GM12878 (cell line): ENCODE results near the gene HMGCLL1. TPM values are rescaled to one million over a fixed set of nuclear protein-coding genes. Genes with fewer than 3 reads are reported as not detected.

Source experiments
- ATAC-seq: fragments of 200-7000 bp; cut with Tn5 transposase; 3 replicates; pipeline ENCODE4 v1.9.1; 2020; ENCODE audit warnings: mild to moderate bottlenecking, moderate library complexity
- BruUV-seq: library from RNA; stranded (reverse); fragments of 400-500 nt; replicated peaks from 2 replicates; lab custom pipeline; 2021; lab: Mats Ljungman, UMichigan
- CTCF ChIA-PET: fragments of 300-600 bp; sonication (Branson Sonifier 250); formaldehyde crosslinking; extraction: SDS; loops from one replicate; lab custom pipeline; 2021; ENCODE audit warnings: inconsistent platforms; lab: Yijun Ruan, JAX
- POLR2A ChIA-PET: fragments of 350-600 bp; formaldehyde crosslinking; extraction: SDS; loops from one replicate; lab custom pipeline; 2021; ENCODE audit warnings: inconsistent platforms; lab: Charles Lee
- RAD21 ChIA-PET: fragments of 300-600 bp; sonication (Branson Sonifier 250); formaldehyde crosslinking; loops from one replicate; lab custom pipeline; 2023; ENCODE audit warnings: antibody characterized with exemption; ENCODE audit not compliant: unreplicated experiment; lab: Charles Lee
- SMC1A ChIA-PET: fragments of 300-600 bp; sonication (Branson Sonifier 250); formaldehyde crosslinking; loops from one replicate; lab custom pipeline; 2023; ENCODE audit not compliant: unreplicated experiment, uncharacterized antibody; lab: Charles Lee
- DNase-seq: peaks from one replicate; pipeline ENCODE4 v3.0.0-alpha.2; 2011; ENCODE audit warnings: low read depth, low spot score
- FAIRE-seq: peaks from 3 replicates; lab custom pipeline; 2011; peaks lifted over from hg19 to GRCh38; lab: Jason Lieb, UNC
- H2AFZ ChIP-seq: 2 replicates; pipeline ENCODE4 v1.6.0; 2011; ENCODE audit warnings: low read depth, low read length, control low read depth; ENCODE audit not compliant: control insufficient read depth
- H3K27ac ChIP-seq: 2 replicates; pipeline ENCODE4 v1.5.1; 2011; ENCODE audit warnings: control low read depth; ENCODE audit not compliant: control insufficient read depth, insufficient read depth
- H3K27me3 ChIP-seq, 2 experiments: replicated peaks in 1 of 2; 2 replicates each; pipeline versions ENCODE4 v1.6.0 to v1.6.1; 2011; ENCODE audit warnings: low read length in 1 of 2; ENCODE audit not compliant: control insufficient read depth in 2 of 2, insufficient read depth in 2 of 2
- H3K36me3 ChIP-seq, 2 experiments: 2 replicates each; pipeline ENCODE4 v1.5.1; 2011; ENCODE audit warnings: low read length in 1 of 2; ENCODE audit not compliant: control insufficient read depth in 2 of 2, insufficient read depth in 2 of 2
- H3K4me1 ChIP-seq: 2 replicates; pipeline ENCODE4 v1.6.1; 2011; ENCODE audit warnings: mild to moderate bottlenecking, low read length, moderate library complexity, mixed read lengths; ENCODE audit not compliant: control insufficient read depth, insufficient read depth
- H3K4me2 ChIP-seq: 2 replicates; pipeline ENCODE4 v1.6.0; 2011; ENCODE audit warnings: control low read depth; ENCODE audit not compliant: control insufficient read depth, insufficient read depth
- H3K4me3 ChIP-seq: fragments of 200-600 bp; sonication (generic); 2 replicates; pipeline ENCODE4 v1.5.1; 2016
- H3K79me2 ChIP-seq: 2 replicates; pipeline ENCODE4 v1.6.0; 2011; ENCODE audit warnings: low read length; ENCODE audit not compliant: control insufficient read depth, insufficient read depth
- H3K9ac ChIP-seq: 2 replicates; pipeline ENCODE4 v1.8.0; 2011; ENCODE audit warnings: low read length, control low read depth, mixed read lengths; ENCODE audit not compliant: control insufficient read depth, insufficient read depth
- H3K9me3 ChIP-seq: replicated peaks from 3 replicates; pipeline ENCODE4 v1.5.1; 2011; ENCODE audit warnings: mild to moderate bottlenecking, low read length; ENCODE audit not compliant: control insufficient read depth, insufficient read depth
- H4K20me1 ChIP-seq: 2 replicates; pipeline ENCODE4 v1.6.0; 2011; ENCODE audit not compliant: control insufficient read depth, insufficient read depth
- CHD4 ChIP-seq: fragments of 200-600 bp; sonication (generic); IDR thresholded peaks from 2 replicates; pipeline ENCODE4 v1.6.1; 2016; ENCODE audit warnings: mild to moderate bottlenecking
- FOXK2 ChIP-seq: fragments of 450-650 bp; IDR thresholded peaks from 2 replicates; pipeline ENCODE4 v1.6.1; 2017; ENCODE audit warnings: mild to moderate bottlenecking, moderate library complexity
- POLR2AphosphoS2 ChIP-seq: IDR thresholded peaks from 2 replicates; pipeline ENCODE4 v1.6.1; 2011; ENCODE audit warnings: low read depth, mild to moderate bottlenecking, low read length, improper control_type of control experiment, moderate library complexity
- PRDM15 ChIP-seq: fragments of 450-650 bp; formaldehyde crosslinking; IDR thresholded peaks from 2 replicates; pipeline ENCODE4 v1.4.0; 2020; ENCODE audit warnings: mild to moderate bottlenecking, moderate library complexity
- RELB ChIP-seq: fragments of 450-650 bp; IDR thresholded peaks from 2 replicates; pipeline ENCODE4 v1.6.1; 2017; ENCODE audit warnings: low read depth, mild to moderate bottlenecking, moderate library complexity
- RFX5 ChIP-seq: IDR thresholded peaks from 2 replicates; pipeline ENCODE4 v1.6.1; 2011; ENCODE audit warnings: low read depth, low read length, improper control_type of control experiment
- SP1 ChIP-seq: IDR thresholded peaks from one replicate; pipeline ENCODE4 v1.6.1; 2011; ENCODE audit warnings: low read depth, low read length
- SUPT20H ChIP-seq: IDR thresholded peaks from 2 replicates; pipeline ENCODE4 v1.6.1; 2011; ENCODE audit warnings: low read depth, mild to moderate bottlenecking, low read length, moderate library complexity, borderline replicate concordance; ENCODE audit not compliant: control insufficient read depth
- ZNF24 ChIP-seq: fragments of 450-650 bp; IDR thresholded peaks from 2 replicates; pipeline ENCODE4 v1.6.1; 2017; ENCODE audit warnings: antibody characterized with exemption, mild to moderate bottlenecking
- WGBS: methylation state at CpG from one replicate; pipeline ENCODE4 v1.1.6; 2016; ENCODE audit warnings: low lambda C conversion rate; ENCODE audit not compliant: insufficient replicate concordance, insufficient coverage; ENCODE audit errors: missing lambda C conversion rate; 5-methylcytosine and 5-hydroxymethylcytosine counted together
- in situ Hi-C: fragments of 300-500 bp; cut with MboI; formaldehyde crosslinking; loops from 9 replicates; pipeline ENCODE4 v1.14.3; 2018; ENCODE audit warnings: mixed read lengths
- intact Hi-C: fragments of 100-400 bp; cut with micrococcal nuclease; formaldehyde crosslinking; loops from one replicate; pipeline ENCODE4 v1.14.2; 2022; ENCODE audit not compliant: unreplicated experiment
- polyA plus RNA-seq, 11 experiments: library from polyadenylated mRNA; depleted of rRNA in 4 of 11; unstranded in 6 of 11; stranded (reverse) in 5 of 11; fragments of >200 nt; fragmentation: Nextera tagmentation in 4 of 11; fragmentation: Illumina TruSeq in 1 of 11; extraction: Ambion mirVana in 4 of 11; extraction: Trizol in 1 of 11; gene quantifications; 1 replicate in 1 of 11; 2 replicates in 10 of 11; pipeline versions ENCODE4 v1.2.1 to v1.2.3, GENCODE V29; 2011 to 2016; ENCODE audit warnings: inconsistent platforms in 2 of 11, missing spikeins in 2 of 11, low read depth in 1 of 11
- total RNA-seq, 4 experiments: library from RNA; depleted of rRNA in 3 of 4; stranded (reverse); fragments of >200 nt in 3 of 4; fragmentation: Illumina TruSeq in 1 of 4; extraction: Trizol in 1 of 4; gene quantifications; 2 replicates each; pipeline versions ENCODE4 v1.2.1 to v1.2.3, GENCODE V29; 2013 to 2021

HMGCLL1 gene
- total and polyA plus RNA-seq, 10 of the 15 experiments (the other 5 are each of a cell fraction or from before 2014, with no cell fraction given), result not detected

GRCh38 chr6:55524441-55524840 lies 54.6 kb downstream of the HMGCLL1 start (continued):
- TF ChIP-seq PRDM15 (CRISPR knock-in tag), result no peak

- intact Hi-C loops, result no loop called here
- 94% methylated on average over 4 of the region's 4 CpGs for WGBS
- H3K9me3 ChIP-seq, result no peaks in the 10 kb centered on the region
- DNase-seq, result no peak
- H3K9ac ChIP-seq, result no peak overlapping the region
- ChIA-PET CTCF (interaction anchor here (0.6 to 1.6 kb wide), 2 partner anchors 9 to 1180 kb away, joined by 4 to 5 read pairs; no protein-coding TSS in a partner anchor), RAD21 (no interaction called here), POLR2A (no interaction called here), SMC1A (no interaction called here)
- TF ChIP-seq SP1 (no peak), SUPT20H (no peak), RELB (no peak), CHD4 (no peak), FOXK2 (no peak), RFX5 (no peak), POLR2AphosphoS2 (no peak), ZNF24 (no peak)
- H3K4me2 ChIP-seq, result no peak overlapping the region
- no peaks in the 10 kb centered on the region for H3K4me1 ChIP-seq
- H3K27me3 ChIP-seq, result no peaks in the 10 kb centered on the region
- no peaks in the 10 kb centered on the region for H3K79me2 ChIP-seq
- BruUV-seq, result no TSS peak
- no peaks in the 10 kb centered on the region for H3K36me3 ChIP-seq
- no peak overlapping the region for H3K27ac ChIP-seq
- no peak for ATAC-seq
- FAIRE-seq, result no peak
- in situ Hi-C loops, result no loop called here
- H4K20me1 ChIP-seq, result no peaks in the 10 kb centered on the region
- no peak overlapping the region for H3K4me3 ChIP-seq
- no peak overlapping the region for H2AFZ ChIP-seq
Measured at GRCh38 chr6:55518529-55519060, 60.4 kb downstream of the HMGCLL1 start.
